GM23338 (cell line): Measurements from ENCODE around the gene PRDM8.

Experiments used
- EZH2 ChIP-seq: fragments of 200-600 bp; sonication (generic); IDR thresholded peaks from one replicate; pipeline ENCODE4 v1.8.0; 2017; ENCODE audit warnings: antibody characterized with exemption, mild to moderate bottlenecking, low read depth; ENCODE audit not compliant: unreplicated experiment
- POLR2AphosphoS5 ChIP-seq: IDR thresholded peaks from 2 replicates; pipeline ENCODE4 v1.6.1; 2016; ENCODE audit warnings: antibody characterized with exemption, low read depth
- REST ChIP-seq: IDR thresholded peaks from one replicate; pipeline ENCODE4 v1.6.1; 2018; ENCODE audit warnings: antibody characterized with exemption; ENCODE audit not compliant: unreplicated experiment
- ZNF114 ChIP-seq: fragments of 250-450 bp; sonication (Bioruptor Pico); IDR thresholded peaks from 2 replicates; pipeline ENCODE4 v1.5.0; 2020; ENCODE audit warnings: mild to moderate bottlenecking, moderate library complexity
- TF ChIP-seq, protein P1 (sequence below), 2 experiments: fragments of 200-600 bp in 1 of 2; sonication (generic) in 1 of 2; conservative IDR thresholded peaks; 2 replicates each; pipeline versions ENCODE4 v1.5.1 to v1.6.1; 2016 to 2017; ENCODE audit warnings: antibody characterized with exemption in 2 of 2, low read depth in 2 of 2, mild to moderate bottlenecking in 2 of 2, moderate library complexity in 1 of 2

DNA sequence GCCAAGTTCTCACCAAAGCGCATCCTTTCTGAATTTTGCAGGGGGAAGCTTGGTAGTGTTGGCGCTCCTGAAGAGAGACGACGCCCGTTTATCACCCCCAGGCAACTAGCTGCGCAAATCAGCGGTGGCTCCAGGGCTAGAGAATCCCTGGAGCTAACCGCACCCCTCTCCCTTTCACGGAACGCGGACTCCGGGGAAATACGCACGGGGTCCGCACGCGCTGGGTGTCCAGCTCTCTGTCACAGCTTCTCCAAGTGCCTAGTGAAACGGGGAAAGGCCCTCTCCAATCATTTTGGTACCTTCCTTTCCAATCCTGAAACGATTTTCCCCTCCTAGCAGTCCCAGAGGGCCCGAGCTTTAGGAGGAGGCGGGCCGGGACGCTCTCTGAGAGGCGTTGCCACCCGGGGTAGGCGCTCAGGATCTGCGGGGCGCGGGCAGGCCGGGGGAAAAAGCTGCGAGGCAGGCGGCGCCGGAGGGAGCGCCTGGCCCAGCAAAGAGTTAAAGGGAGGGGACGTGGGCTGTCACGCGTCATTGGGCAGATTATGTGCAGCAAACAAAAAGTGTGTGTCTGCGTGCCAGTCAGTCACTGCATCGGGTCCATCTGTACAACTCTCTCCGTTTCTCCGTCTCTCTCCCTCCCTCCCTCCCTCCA lies at the start of gene PRDM8:
- TF ChIP-seq, protein P1, sequence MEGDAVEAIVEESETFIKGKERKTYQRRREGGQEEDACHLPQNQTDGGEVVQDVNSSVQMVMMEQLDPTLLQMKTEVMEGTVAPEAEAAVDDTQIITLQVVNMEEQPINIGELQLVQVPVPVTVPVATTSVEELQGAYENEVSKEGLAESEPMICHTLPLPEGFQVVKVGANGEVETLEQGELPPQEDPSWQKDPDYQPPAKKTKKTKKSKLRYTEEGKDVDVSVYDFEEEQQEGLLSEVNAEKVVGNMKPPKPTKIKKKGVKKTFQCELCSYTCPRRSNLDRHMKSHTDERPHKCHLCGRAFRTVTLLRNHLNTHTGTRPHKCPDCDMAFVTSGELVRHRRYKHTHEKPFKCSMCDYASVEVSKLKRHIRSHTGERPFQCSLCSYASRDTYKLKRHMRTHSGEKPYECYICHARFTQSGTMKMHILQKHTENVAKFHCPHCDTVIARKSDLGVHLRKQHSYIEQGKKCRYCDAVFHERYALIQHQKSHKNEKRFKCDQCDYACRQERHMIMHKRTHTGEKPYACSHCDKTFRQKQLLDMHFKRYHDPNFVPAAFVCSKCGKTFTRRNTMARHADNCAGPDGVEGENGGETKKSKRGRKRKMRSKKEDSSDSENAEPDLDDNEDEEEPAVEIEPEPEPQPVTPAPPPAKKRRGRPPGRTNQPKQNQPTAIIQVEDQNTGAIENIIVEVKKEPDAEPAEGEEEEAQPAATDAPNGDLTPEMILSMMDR (conservative IDR thresholded peaks at IDR 0.05; ENCODE audit: low read depth in 2 of 2) = no peak
- peak; percentile 86 for TF ChIP-seq EZH2
- no peak for TF ChIP-seq ZNF114 (CRISPR knock-in tag)
- TF ChIP-seq REST = no peak
- TF ChIP-seq POLR2AphosphoS5 = no peak
